K562 (cell line): ENCODE data around the gene ZNF521. TPM values are rescaled to one million over a fixed set of nuclear protein-coding genes. Genes with fewer than 3 reads are reported as not detected.

Source experiments
- ATAC-seq: fragments of 200-7000 bp; cut with Tn5 transposase; 3 replicates; pipeline ENCODE4 v1.9.1; 2020; ENCODE audit warnings: moderate library complexity
- BruUV-seq: library from RNA; stranded (reverse); fragments of 400-500 nt; replicated peaks from 2 replicates; lab custom pipeline; 2021; lab: Mats Ljungman, UMichigan
- CTCF ChIA-PET: fragments of 300-600 bp; formaldehyde crosslinking; extraction: SDS; loops from one replicate; lab custom pipeline; 2021; ENCODE audit warnings: low intra/inter-chr PET ratio; lab: Yijun Ruan, JAX
- POLR2A ChIA-PET: fragments of 300-600, 350-650 bp; sonication (Branson Sonifier 250); formaldehyde crosslinking; extraction: SDS; loops from one replicate; lab custom pipeline; 2021; ENCODE audit warnings: antibody characterized with exemption, inconsistent platforms; lab: Yijun Ruan, JAX
- DNase-seq, 4 experiments: peaks; one replicate each; pipeline versions ENCODE4 v3.0.0 to v3.0.0-alpha.2; 2011 to 2018; ENCODE audit warnings: low spot score in 3 of 4, mixed read lengths in 3 of 4; ENCODE audit errors: extremely low read depth in 1 of 4
- FAIRE-seq: peaks from 2 replicates; lab custom pipeline; 2011; peaks lifted over from hg19 to GRCh38; lab: Jason Lieb, UNC
- H2AFZ ChIP-seq: 2 replicates; pipeline ENCODE4 v1.6.0; 2011; ENCODE audit warnings: low read depth, low read length, control low read depth, inconsistent platforms
- H3K27ac ChIP-seq: fragments of 200-600 bp; 3 replicates; pipeline ENCODE4 v1.8.0; 2011; ENCODE audit warnings: low read depth, mild to moderate bottlenecking, control low read depth, inconsistent platforms, low read length, moderate library complexity, mixed read lengths; ENCODE audit errors: extremely low read depth
- H3K27me3 ChIP-seq, 2 experiments: fragments of 300-600 bp in 1 of 2; 2 replicates in 1 of 2; 3 replicates in 1 of 2; pipeline versions ENCODE4 v1.6.0 to v1.8.0; 2011; ENCODE audit warnings: inconsistent platforms in 2 of 2, low read length in 2 of 2, mild to moderate bottlenecking in 1 of 2, mixed read lengths in 1 of 2, moderate library complexity in 1 of 2; ENCODE audit not compliant: control insufficient read depth in 2 of 2, insufficient read depth in 2 of 2
- H3K36me3 ChIP-seq: fragments of 300-600 bp; 3 replicates; pipeline ENCODE4 v1.8.0; 2011; ENCODE audit warnings: mild to moderate bottlenecking, low read length, inconsistent platforms; ENCODE audit not compliant: control insufficient read depth, insufficient read depth
- H3K4me1 ChIP-seq, 2 experiments: fragments of 200-600 bp in 1 of 2; replicated peaks in 1 of 2; 2 replicates in 1 of 2; 3 replicates in 1 of 2; pipeline versions ENCODE4 v1.5.1 to v1.8.0; 2011; ENCODE audit warnings: inconsistent platforms in 2 of 2, low read length in 2 of 2, mild to moderate bottlenecking in 1 of 2, mixed read lengths in 1 of 2, moderate library complexity in 1 of 2; ENCODE audit not compliant: control insufficient read depth in 2 of 2, insufficient read depth in 2 of 2
- H3K4me2 ChIP-seq: 2 replicates; pipeline ENCODE4 v1.6.1; 2011; ENCODE audit warnings: low read length, control low read depth, inconsistent platforms, mixed read lengths; ENCODE audit not compliant: insufficient read depth
- H3K4me3 ChIP-seq: fragments of 200-600 bp; sonication (generic), shearing (Covaris generic); 2 replicates; pipeline ENCODE4 v1.5.1; 2016; ENCODE audit warnings: control low read depth, inconsistent platforms
- H3K79me2 ChIP-seq: fragments of 200-600 bp; 3 replicates; pipeline ENCODE4 v1.8.0; 2011; ENCODE audit warnings: low read length, inconsistent platforms; ENCODE audit not compliant: control insufficient read depth, insufficient read depth
- H3K9ac ChIP-seq, 2 experiments: 2 replicates each; pipeline versions ENCODE4 v1.6.0 to v1.6.1; 2011; ENCODE audit warnings: low read depth in 2 of 2, low read length in 2 of 2, control low read depth in 1 of 2, inconsistent platforms in 1 of 2, mild to moderate bottlenecking in 1 of 2, mixed read lengths in 1 of 2; ENCODE audit not compliant: insufficient read depth in 1 of 2
- H3K9me1 ChIP-seq: one replicate; pipeline ENCODE4 v1.6.0; 2011; ENCODE audit warnings: inconsistent platforms, mild to moderate bottlenecking, low read length, moderate library complexity; ENCODE audit not compliant: control insufficient read depth, insufficient read depth
- H3K9me3 ChIP-seq: replicated peaks from 2 replicates; pipeline ENCODE4 v1.5.1; 2011; ENCODE audit warnings: low read depth, low read length, inconsistent platforms; ENCODE audit not compliant: control insufficient read depth, insufficient read depth
- H4K20me1 ChIP-seq: replicated peaks from 2 replicates; pipeline ENCODE4 v1.6.1; 2011; ENCODE audit warnings: low read length, inconsistent platforms, mixed read lengths; ENCODE audit not compliant: control insufficient read depth, insufficient read depth
- BCL6 ChIP-seq: fragments of 250-450 bp; sonication (Bioruptor Pico); IDR thresholded peaks from 2 replicates; pipeline ENCODE4 v1.4.0; 2020
- EZH2 ChIP-seq: IDR thresholded peaks from 2 replicates; pipeline ENCODE4 v1.6.1; 2012; ENCODE audit warnings: low read depth, mild to moderate bottlenecking, inconsistent platforms, low read length, borderline replicate concordance
- MXI1 ChIP-seq: IDR thresholded peaks from 2 replicates; pipeline ENCODE4 v1.6.1; 2011; ENCODE audit warnings: low read depth, mild to moderate bottlenecking, improper control_type of control experiment, low read length
- ZFPM2 ChIP-seq: fragments of 250-450 bp; sonication (Bioruptor Pico); IDR thresholded peaks from 2 replicates; pipeline ENCODE4 v1.5.1; 2022; ENCODE audit warnings: mild to moderate bottlenecking
- WGBS: fragments of 100-300 bp; shearing (Covaris generic); methylation state at CpG from one replicate; pipeline ENCODE4 v1.1.6; 2016; ENCODE audit warnings: low coverage, mixed read lengths; ENCODE audit not compliant: insufficient coverage; ENCODE audit errors: missing lambda C conversion rate; 5-methylcytosine and 5-hydroxymethylcytosine counted together
- in situ Hi-C: fragments of 300-500 bp; cut with MboI; formaldehyde crosslinking; loops from 4 replicates; pipeline ENCODE4 v1.15.0; 2018; ENCODE audit warnings: inconsistent platforms, mixed read lengths
- intact Hi-C: fragments of 100-400 bp; cut with micrococcal nuclease; formaldehyde crosslinking; loops from 2 replicates; pipeline ENCODE4 v1.14.2; 2022
- polyA plus RNA-seq, 8 experiments: library from polyadenylated mRNA; depleted of rRNA in 4 of 8; stranded (reverse) in 5 of 8; unstranded in 3 of 8; fragments of >200 nt; fragmentation: Nextera tagmentation in 2 of 8; fragmentation: Illumina TruSeq in 1 of 8; extraction: Ambion mirVana in 2 of 8; extraction: Trizol in 1 of 8; gene quantifications; 2 replicates each; pipeline versions ENCODE4 v1.2.1 to v1.2.3, GENCODE V29; 2011 to 2014; ENCODE audit warnings: inconsistent platforms in 1 of 8, missing spikeins in 1 of 8
- total RNA-seq, 7 experiments: library from RNA; depleted of rRNA in 6 of 7; stranded (reverse); fragments of >200 nt in 6 of 7; fragmentation: Illumina TruSeq in 2 of 7; extraction: Trizol in 2 of 7; gene quantifications; 2 replicates each; pipeline versions ENCODE4 v1.2.1 to v1.2.3, GENCODE V29; 2011 to 2021; ENCODE audit warnings: low replicate concordance in 1 of 7
- TF ChIP-seq, protein P1 (sequence below), 2 experiments: fragments of 450-650 bp; conservative IDR thresholded peaks; 2 replicates each; pipeline ENCODE4 v1.6.1; 2017; ENCODE audit warnings: mild to moderate bottlenecking in 2 of 2, moderate library complexity in 2 of 2

ZNF521 gene
- total and polyA plus RNA-seq, 9 of the 15 experiments (the other 6 are each of a cell fraction or from before 2014, with no cell fraction given): 1.2 to 5.8 (median 1.6) TPM

GRCh38 chr18:25327584-25327983 is 24.4 kb downstream of the ZNF521 start:
- ChIA-PET POLR2A (no interaction called here), CTCF (no interaction called here)
- FAIRE-seq: no peak
- Histone ChIP-seq H3K4me3 (no peak overlapping the region), H3K9me1 (no peaks in the 10 kb centered on the region), H3K27ac (no peak overlapping the region), H3K79me2 (no peaks in the 10 kb centered on the region), H2AFZ (no peak overlapping the region), H3K4me1 (no peaks in the 10 kb centered on the region), H3K27me3 (no peaks in the 10 kb centered on the region), H3K36me3 (no peaks in the 10 kb centered on the region), H3K4me2 (no peak overlapping the region), H3K9me3 (no peaks in the 10 kb centered on the region; the same call in 1 of the 2 replicates), H4K20me1 (no peaks in the 10 kb centered on the region), H3K9ac (no peak overlapping the region)
- no TSS peak for BruUV-seq
- in situ Hi-C loops: no loop called here
- no peak for DNase-seq
- no peak for ATAC-seq
- WGBS: 4% methylated on average over 9 of the region's 9 CpGs
- intact Hi-C loops: no loop called here
- TF ChIP-seq BCL6 (CRISPR knock-in tag) (no peak), EZH2 (no peak)
- TF ChIP-seq, protein P1, sequence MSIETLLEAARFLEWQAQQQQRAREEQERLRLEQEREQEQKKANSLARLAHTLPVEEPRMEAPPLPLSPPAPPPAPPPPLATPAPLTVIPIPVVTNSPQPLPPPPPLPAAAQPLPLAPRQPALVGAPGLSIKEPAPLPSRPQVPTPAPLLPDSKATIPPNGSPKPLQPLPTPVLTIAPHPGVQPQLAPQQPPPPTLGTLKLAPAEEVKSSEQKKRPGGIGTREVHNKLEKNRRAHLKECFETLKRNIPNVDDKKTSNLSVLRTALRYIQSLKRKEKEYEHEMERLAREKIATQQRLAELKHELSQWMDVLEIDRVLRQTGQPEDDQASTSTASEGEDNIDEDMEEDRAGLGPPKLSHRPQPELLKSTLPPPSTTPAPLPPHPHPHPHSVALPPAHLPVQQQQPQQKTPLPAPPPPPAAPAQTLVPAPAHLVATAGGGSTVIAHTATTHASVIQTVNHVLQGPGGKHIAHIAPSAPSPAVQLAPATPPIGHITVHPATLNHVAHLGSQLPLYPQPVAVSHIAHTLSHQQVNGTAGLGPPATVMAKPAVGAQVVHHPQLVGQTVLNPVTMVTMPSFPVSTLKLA (conservative IDR thresholded peaks at IDR 0.05): no peak

- intact Hi-C loops (no loop called here), in situ Hi-C loops (no loop called here)
- no peaks in the 10 kb centered on the region for H3K27me3 ChIP-seq
- H3K4me1 ChIP-seq: no peaks in the 10 kb centered on the region
- H3K4me2 ChIP-seq: no peak overlapping the region
- ChIA-PET CTCF (no interaction called here), POLR2A (no interaction called here)
- no peak for ATAC-seq
- no peaks in the 10 kb centered on the region for H4K20me1 ChIP-seq
- DNase-seq: no peak
- H3K9me1 ChIP-seq: no peaks in the 10 kb centered on the region
- BruUV-seq: no TSS peak
- no peaks in the 10 kb centered on the region for H3K79me2 ChIP-seq
- no peak overlapping the region for H3K9ac ChIP-seq
- H3K4me3 ChIP-seq: no peak overlapping the region
- H3K27ac ChIP-seq: no peak overlapping the region
- TF ChIP-seq MXI1 (no peak), ZFPM2 (CRISPR knock-in tag) (no peak)
- TF ChIP-seq, all 486 proteins: peak for 0
- Histone ChIP-seq H2AFZ (no peak overlapping the region), H3K9me3 (no peaks in the 10 kb centered on the region; the same call in 1 of the 2 replicates), H3K36me3 (no peaks in the 10 kb centered on the region)
- 4% methylated on average over 4 of the region's 4 CpGs for WGBS
- FAIRE-seq: no peak
Observed at GRCh38 chr18:25326361-25326952, 25.5 kb downstream of the ZNF521 start.
